HepG2 (cell line): ENCODE data around the gene ZBED1. TPM values are rescaled to one million over a fixed set of nuclear protein-coding genes. Genes with fewer than 3 reads are reported as not detected.

Source experiments
- FOXK1 ChIP-seq: sonication (generic); formaldehyde crosslinking; IDR thresholded peaks from 2 replicates; pipeline ENCODE4 v1.4.0; 2020; ENCODE audit warnings: low read depth, missing genetic modification reagents, borderline replicate concordance
- GTF3A ChIP-seq: sonication (generic); formaldehyde crosslinking; conservative IDR thresholded peaks from 2 replicates; pipeline ENCODE4 v1.4.0; 2020; ENCODE audit warnings: mild to moderate bottlenecking, missing genetic modification reagents
- NFKBIZ ChIP-seq: IDR thresholded peaks from 2 replicates; pipeline ENCODE4 v1.6.1; 2018; ENCODE audit warnings: missing genetic modification reagents, missing compliant biosample characterization
- SNAPC4 ChIP-seq: sonication (generic); formaldehyde crosslinking; IDR thresholded peaks from 2 replicates; pipeline ENCODE4 v1.4.0; 2020; ENCODE audit warnings: mild to moderate bottlenecking, missing genetic modification reagents
- ZNF740 ChIP-seq: sonication (generic); formaldehyde crosslinking; IDR thresholded peaks from 2 replicates; pipeline ENCODE4 v1.4.0; 2020; ENCODE audit warnings: missing genetic modification reagents
- polyA plus RNA-seq, 8 experiments: library from polyadenylated mRNA; depleted of rRNA in 3 of 8; stranded (reverse) in 7 of 8; unstranded in 1 of 8; fragments of >200 nt; fragmentation: Illumina TruSeq in 4 of 8; extraction: Trizol in 4 of 8; gene quantifications; 2 replicates each; pipeline versions ENCODE4 v1.2.1 to v1.2.3, GENCODE V29; 2011 to 2016; ENCODE audit warnings: low read depth in 4 of 8, missing spikeins in 1 of 8, mixed read lengths in 1 of 8; ENCODE audit not compliant: insufficient read depth in 1 of 8
- total RNA-seq, 5 experiments: library from RNA; depleted of rRNA; stranded (reverse); fragments of >200 nt; fragmentation: Illumina TruSeq; extraction: Trizol; gene quantifications; 2 replicates each; pipeline ENCODE4 v1.2.3, GENCODE V29; 2016; ENCODE audit warnings: low read depth in 1 of 5
- TF ChIP-seq, protein P1 (sequence below): sonication (generic); formaldehyde crosslinking; IDR thresholded peaks from 2 replicates; pipeline ENCODE4 v1.8.0; 2022; ENCODE audit warnings: low read depth, missing genetic modification reagents

The ZBED1 gene
- total and polyA plus RNA-seq, 2 of the 13 experiments (the other 11 are each of a cell fraction or from before 2014, with no cell fraction given): 20.0 to 29.8 TPM

- TF ChIP-seq SNAPC4 (CRISPR knock-in tag): no peak
- no peak for TF ChIP-seq GTF3A (CRISPR knock-in tag)
- TF ChIP-seq, protein P1, sequence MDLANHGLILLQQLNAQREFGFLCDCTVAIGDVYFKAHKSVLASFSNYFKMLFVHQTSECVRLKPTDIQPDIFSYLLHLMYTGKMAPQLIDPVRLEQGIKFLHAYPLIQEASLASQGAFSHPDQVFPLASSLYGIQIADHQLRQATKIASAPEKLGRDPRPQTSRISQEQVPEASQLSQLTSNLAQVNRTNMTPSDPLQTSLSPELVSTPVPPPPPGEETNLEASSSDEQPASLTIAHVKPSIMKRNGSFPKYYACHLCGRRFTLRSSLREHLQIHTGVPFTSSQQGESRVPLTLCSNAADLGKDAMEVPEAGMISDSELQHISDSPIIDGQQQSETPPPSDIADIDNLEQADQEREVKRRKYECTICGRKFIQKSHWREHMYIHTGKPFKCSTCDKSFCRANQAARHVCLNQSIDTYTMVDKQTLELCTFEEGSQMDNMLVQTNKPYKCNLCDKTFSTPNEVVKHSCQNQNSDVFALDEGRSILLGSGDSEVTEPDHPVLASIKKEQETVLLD (CRISPR knock-in tag): no peak
- no peak for TF ChIP-seq NFKBIZ
- TF ChIP-seq FOXK1 (CRISPR knock-in tag): no peak
- no peak for TF ChIP-seq ZNF740 (CRISPR knock-in tag)
These were observed 49.1 kb downstream of the ZBED1 start (continued) for GRCh38 chrX:2451501-2452316.
